Measurements from ENCODE around the gene RGS13.

The RGS13 gene

DNA sequence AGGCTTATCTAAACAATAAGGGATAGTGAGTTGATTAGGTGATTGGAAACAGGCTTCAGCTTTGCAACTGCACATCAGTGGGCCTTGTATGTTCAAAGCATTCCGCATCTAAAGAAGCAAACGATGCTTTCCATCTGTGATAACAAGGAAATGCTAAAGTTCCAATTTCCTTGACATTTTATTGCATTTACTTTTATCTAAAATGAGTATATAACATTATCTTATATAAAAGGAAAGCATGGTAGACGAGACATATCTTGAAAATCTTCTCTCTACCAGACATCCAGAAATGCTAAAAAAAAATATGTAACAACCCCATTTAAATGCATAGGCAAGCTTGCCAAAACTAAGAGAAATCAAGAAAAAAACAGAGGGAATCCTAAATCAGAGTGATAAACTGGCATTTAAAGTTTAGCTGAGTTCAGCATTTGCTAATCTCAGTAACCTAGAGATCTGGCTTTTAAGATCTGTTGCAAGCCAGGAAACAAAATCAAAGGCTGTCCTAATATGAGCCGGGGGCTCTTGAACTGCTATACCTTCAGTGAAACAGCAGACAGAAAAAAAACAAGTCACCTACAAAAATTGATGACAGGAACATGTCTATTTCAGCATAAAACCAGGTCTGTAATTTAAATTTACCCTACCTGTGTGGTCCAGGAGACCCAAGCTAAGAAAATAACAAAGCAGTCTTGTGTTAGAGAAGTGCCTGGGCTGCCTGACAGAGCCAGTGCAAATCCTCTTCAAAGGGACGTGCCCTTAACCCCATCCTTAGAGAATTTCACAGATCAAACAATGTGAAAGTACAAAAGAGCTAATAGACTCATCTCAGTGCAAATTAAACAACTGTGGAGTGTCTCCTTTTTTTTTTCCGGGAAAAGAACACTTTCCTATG lies 3.1 kb upstream of the RGS13 start:
- TF ChIP-seq POLR2A (IDR thresholded peaks at IDR 0.05; ENCODE audit: low read length) (no peak), GATA1 (IDR thresholded peaks at IDR 0.05; ENCODE audit: low read depth, low read length) (no peak)

DNA sequence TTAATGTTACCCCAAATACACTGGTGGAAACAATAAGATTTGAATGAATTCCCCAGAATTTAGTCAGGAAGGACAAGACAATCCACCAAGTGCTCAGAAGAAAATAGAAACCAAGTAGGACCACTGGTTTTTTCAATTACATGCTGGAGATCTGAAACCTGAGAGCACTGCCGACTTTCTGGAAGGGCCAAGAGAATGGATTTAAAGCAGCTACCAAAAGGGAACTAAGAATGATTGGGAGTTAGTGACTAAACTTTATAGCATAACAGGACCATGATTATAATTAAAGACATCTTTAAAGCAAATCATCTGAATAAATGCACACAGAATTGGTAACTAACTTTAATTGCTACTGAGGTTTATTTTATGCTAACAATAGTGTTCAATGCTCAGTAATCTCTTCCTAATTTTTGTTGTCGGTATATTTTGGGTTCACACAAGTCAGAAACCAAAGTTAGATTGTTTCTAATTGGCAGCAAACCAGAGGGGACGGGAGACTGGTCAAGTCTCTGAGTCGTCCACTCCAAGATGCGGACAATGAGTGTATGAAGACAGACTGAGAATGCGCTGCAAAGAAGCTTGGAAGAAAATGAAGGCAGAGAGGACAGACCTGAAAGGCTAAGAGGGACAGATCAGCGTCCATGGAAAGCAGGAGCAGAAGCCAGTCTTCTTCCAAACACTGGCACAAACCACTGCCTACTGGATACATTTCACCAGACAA lies 2.3 kb upstream of the RGS13 start:
- DNase-seq, result no peak
- TF ChIP-seq POLR2A (IDR thresholded peaks at IDR 0.05; ENCODE audit: low read length), result no peak
- no peak for TF ChIP-seq GATA1 (IDR thresholded peaks at IDR 0.05; ENCODE audit: low read depth, low read length)

More for the DNA sequence above, 3.1 kb upstream of the RGS13 start:
- no peak for DNase-seq

DNA sequence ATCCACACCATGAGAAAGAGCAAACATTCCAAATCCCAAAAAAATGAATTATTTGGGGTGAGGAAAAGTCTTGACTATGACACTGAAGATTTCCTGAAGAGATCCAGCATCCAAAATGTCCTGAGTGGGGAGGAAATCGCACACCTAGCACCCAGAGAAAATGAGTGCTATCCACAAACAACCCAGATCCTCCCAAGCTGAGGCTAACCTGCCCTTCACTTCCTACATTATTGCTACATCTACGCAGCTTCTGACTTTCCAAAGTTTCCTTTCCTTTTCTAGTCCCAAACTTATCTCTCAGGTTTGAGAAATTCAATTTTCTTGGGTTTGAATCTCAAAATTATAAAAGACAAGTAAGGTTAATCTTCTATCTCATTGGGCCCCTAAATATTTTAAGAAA lies 906 bp upstream of the RGS13 start:
- DNase-seq, result no peak
- no peak for TF ChIP-seq GATA1 (IDR thresholded peaks at IDR 0.05; ENCODE audit: low read depth, low read length)

GRCh38 chr1:192639607-192640368 lies 3.8 kb downstream of the RGS13 start:
- no peak for TF ChIP-seq GATA1 (IDR thresholded peaks at IDR 0.05; ENCODE audit: low read depth, low read length)
- no peak for TF ChIP-seq POLR2A (IDR thresholded peaks at IDR 0.05; ENCODE audit: low read length)
- no peak for DNase-seq

- DNase-seq, result no peak
Measured at GRCh38 chr1:192652159-192652558, 16.2 kb downstream of the RGS13 start.

DNA sequence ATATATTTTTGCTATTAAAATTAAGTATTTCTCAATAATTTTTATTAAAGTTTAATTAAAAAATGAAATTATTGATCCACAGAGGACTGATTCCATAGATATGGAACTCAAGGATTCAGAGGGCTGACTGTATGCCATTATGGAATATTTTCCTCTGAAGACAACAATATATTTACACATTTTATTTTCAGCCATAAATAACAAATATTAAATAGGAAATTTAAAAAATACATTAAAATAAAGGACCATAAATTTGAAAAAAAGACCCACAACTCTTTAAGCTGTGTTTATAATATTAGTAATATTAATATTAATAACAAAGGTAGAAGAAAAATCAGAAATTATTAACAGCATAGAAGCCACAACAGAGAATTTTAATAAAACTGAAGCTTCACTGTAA lies 18.2 kb downstream of the RGS13 start:
- no peak for DNase-seq
- TF ChIP-seq POLR2A (IDR thresholded peaks at IDR 0.05; ENCODE audit: low read length) (no peak), GATA1 (IDR thresholded peaks at IDR 0.05; ENCODE audit: low read depth, low read length) (no peak)

More at GRCh38 chr1:192652159-192652558, 16.2 kb downstream of the RGS13 start:
- TF ChIP-seq POLR2A (IDR thresholded peaks at IDR 0.05; ENCODE audit: low read length) (no peak), GATA1 (IDR thresholded peaks at IDR 0.05; ENCODE audit: low read depth, low read length) (no peak)

GRCh38 chr1:192654591-192655251 lies 18.8 kb downstream of the RGS13 start:
- TF ChIP-seq POLR2A (IDR thresholded peaks at IDR 0.05; ENCODE audit: low read length) (no peak), GATA1 (IDR thresholded peaks at IDR 0.05; ENCODE audit: low read depth, low read length) (no peak)
- no peak for DNase-seq

GRCh38 chr1:192657760-192658159 lies 21.8 kb downstream of the RGS13 start:
- TF ChIP-seq POLR2A (IDR thresholded peaks at IDR 0.05; ENCODE audit: low read length), result no peak
- TF ChIP-seq GATA1 (IDR thresholded peaks at IDR 0.05; ENCODE audit: low read depth, low read length), result no peak
- DNase-seq, result no peak

DNA sequence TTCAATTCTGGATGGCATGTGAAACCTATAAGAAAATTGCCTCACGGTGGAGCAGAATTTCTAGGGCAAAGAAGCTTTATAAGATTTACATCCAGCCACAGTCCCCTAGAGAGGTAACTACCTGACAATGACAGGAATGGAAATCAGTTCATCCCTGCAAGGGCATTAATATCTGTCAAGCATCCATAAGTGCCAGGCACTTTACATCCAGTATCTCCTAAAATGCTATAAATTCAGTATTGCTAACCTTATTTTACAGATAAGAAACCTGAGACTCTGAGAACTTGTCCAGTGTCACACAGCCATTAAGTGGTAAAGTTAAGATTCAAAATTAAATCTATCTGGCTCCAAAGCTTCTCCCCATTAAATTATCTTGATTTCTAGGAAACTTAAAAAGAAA lies 22.3 kb downstream of the RGS13 start:
- DNase-seq, result no peak

GRCh38 chr1:192660613-192661012 lies 24.7 kb downstream of the RGS13 start:
- no peak for DNase-seq
- no peak for TF ChIP-seq POLR2A (IDR thresholded peaks at IDR 0.05; ENCODE audit: low read length)
- TF ChIP-seq GATA1 (IDR thresholded peaks at IDR 0.05; ENCODE audit: low read depth, low read length), result no peak

More for the DNA sequence above, 22.3 kb downstream of the RGS13 start:
- no peak for TF ChIP-seq POLR2A (IDR thresholded peaks at IDR 0.05; ENCODE audit: low read length)
- TF ChIP-seq GATA1 (IDR thresholded peaks at IDR 0.05; ENCODE audit: low read depth, low read length), result no peak

- DNase-seq, result no peak
- TF ChIP-seq GATA1 (IDR thresholded peaks at IDR 0.05; ENCODE audit: low read depth, low read length) (no peak), POLR2A (IDR thresholded peaks at IDR 0.05; ENCODE audit: low read length) (no peak)
Measured at GRCh38 chr1:192668409-192668983, 32.5 kb downstream of the RGS13 start.

- TF ChIP-seq GATA1 (IDR thresholded peaks at IDR 0.05; ENCODE audit: low read depth, low read length) (no peak), POLR2A (IDR thresholded peaks at IDR 0.05; ENCODE audit: low read length) (no peak)
- DNase-seq, result no peak
Measured at GRCh38 chr1:192669174-192669573, 33.2 kb downstream of the RGS13 start.

- TF ChIP-seq GATA1 (IDR thresholded peaks at IDR 0.05; ENCODE audit: low read depth, low read length) (no peak), POLR2A (IDR thresholded peaks at IDR 0.05; ENCODE audit: low read length) (no peak)
- DNase-seq, result no peak
Measured at GRCh38 chr1:192675716-192676115, 39.8 kb downstream of the RGS13 start.

Data from erythroblast (primary cell).